Measurements from ENCODE around the gene ZBTB2.

ZBTB2 gene

GRCh38 chr6:151412909-151413308 is 21.6 kb upstream of the ZBTB2 start:
- Histone ChIP-seq H3K27me3 (no peaks in the 10 kb centered on the region), H3K9me3 (replicated peaks in 1 of 11) (peaks cover 4 to 18% (median 9%) of the 10 kb centered on the region in 11 experiments; a peak in 13 of 22 replicates), H3K9ac (no peak overlapping the region), H3K4me3 (no peak overlapping the region), H3K4me2 (peak overlapping the region in 5 of 11 experiments; percentile 29 to 57 (median 31); a peak in 8 of 22 replicates), H3K27ac (0 out of 22 replicates have a peak overlapping the region, but pooled peaks of 1 of the 11 experiments have one; percentile 8), H3K36me3 (peaks cover 81 to 100% (median 96%) of the 10 kb centered on the region in 11 experiments), H3K4me1 (peaks cover 0 to 18% (median 3%) of the 10 kb centered on the region in 10 experiments; a peak in 10 of 20 replicates), H4K20me1 (peaks cover 0 to 23% (median under 1%) of the 10 kb centered on the region in 11 experiments; a peak in 5 of 22 replicates)
- TF ChIP-seq Cebpa-rat (IDR thresholded peaks at IDR 0.05) = no peak

GRCh38 chr6:151409679-151410078 is 18.3 kb upstream of the ZBTB2 start:
- no peak overlapping the region for H3K27ac ChIP-seq
- no peak for TF ChIP-seq Cebpa-rat (IDR thresholded peaks at IDR 0.05)
- H3K9ac ChIP-seq = no peak overlapping the region
- H3K27me3 ChIP-seq = no peaks in the 10 kb centered on the region
- H3K4me1 ChIP-seq = peaks cover 0 to 18% (median 3%) of the 10 kb centered on the region in 10 experiments; a peak in 10 of 20 replicates
- no peak overlapping the region for H3K4me3 ChIP-seq
- H3K9me3 ChIP-seq (replicated peaks in 1 of 11) = peaks cover 3 to 16% (median 9%) of the 10 kb centered on the region in 11 experiments; a peak in 13 of 22 replicates
- H3K4me2 ChIP-seq = no peak overlapping the region
- peaks cover 80 to 99% (median 92%) of the 10 kb centered on the region in 11 experiments for H3K36me3 ChIP-seq
- peaks cover 7 to 55% (median 31%) of the 10 kb centered on the region in 11 experiments; a peak in 18 of 22 replicates for H4K20me1 ChIP-seq

- H3K9me3 ChIP-seq (replicated peaks in 1 of 11) = peaks cover 0 to 12% (median 9%) of the 10 kb centered on the region in 11 experiments; a peak in 13 of 22 replicates
- peaks cover 0 to 18% (median 3%) of the 10 kb centered on the region in 10 experiments; a peak in 10 of 20 replicates for H3K4me1 ChIP-seq
- no peak overlapping the region for H3K4me3 ChIP-seq
- H3K27ac ChIP-seq = no peak overlapping the region
- H3K4me2 ChIP-seq = no peak overlapping the region
- peaks cover 7 to 59% (median 35%) of the 10 kb centered on the region in 11 experiments; a peak in 19 of 22 replicates for H4K20me1 ChIP-seq
- no peak for TF ChIP-seq Cebpa-rat (IDR thresholded peaks at IDR 0.05)
- no peak overlapping the region for H3K9ac ChIP-seq
- H3K36me3 ChIP-seq = peaks cover 80 to 99% (median 92%) of the 10 kb centered on the region in 11 experiments
- H3K27me3 ChIP-seq = no peaks in the 10 kb centered on the region
These were observed 17.9 kb upstream of the ZBTB2 start for GRCh38 chr6:151409260-151409659.

- peaks cover 80 to 99% (median 92%) of the 10 kb centered on the region in 11 experiments for H3K36me3 ChIP-seq
- peaks cover 0 to 16% (median 3%) of the 10 kb centered on the region in 10 experiments; a peak in 10 of 20 replicates for H3K4me1 ChIP-seq
- H3K9ac ChIP-seq = no peak overlapping the region
- peaks cover 0 to 9% (median 7%) of the 10 kb centered on the region in 11 experiments; a peak in 12 of 22 replicates for H3K9me3 ChIP-seq (replicated peaks in 1 of 11)
- H4K20me1 ChIP-seq = peaks cover 7 to 63% (median 39%) of the 10 kb centered on the region in 11 experiments; a peak in 20 of 22 replicates
- H3K4me3 ChIP-seq = no peak overlapping the region
- H3K27ac ChIP-seq = no peak overlapping the region
- no peaks in the 10 kb centered on the region for H3K27me3 ChIP-seq
- H3K4me2 ChIP-seq = no peak overlapping the region
- TF ChIP-seq Cebpa-rat (IDR thresholded peaks at IDR 0.05) = no peak
These were observed 17.5 kb upstream of the ZBTB2 start for GRCh38 chr6:151408858-151409257.

GRCh38 chr6:151403919-151404308 is 12.6 kb upstream of the ZBTB2 start:
- no peaks in the 10 kb centered on the region for H3K27me3 ChIP-seq
- peaks cover 52 to 98% (median 88%) of the 10 kb centered on the region in 11 experiments for H4K20me1 ChIP-seq
- peaks cover 69 to 97% (median 85%) of the 10 kb centered on the region in 11 experiments for H3K36me3 ChIP-seq
- no peak overlapping the region for H3K4me3 ChIP-seq
- H3K9ac ChIP-seq = no peak overlapping the region
- peaks cover 0 to 31% (median 10%) of the 10 kb centered on the region in 10 experiments; a peak in 11 of 20 replicates for H3K4me1 ChIP-seq
- no peak overlapping the region for H3K27ac ChIP-seq
- H3K4me2 ChIP-seq = no peak overlapping the region
- no peak for TF ChIP-seq Cebpa-rat (IDR thresholded peaks at IDR 0.05)
- H3K9me3 ChIP-seq (replicated peaks in 1 of 11) = no peaks in the 10 kb centered on the region

GRCh38 chr6:151402228-151402627 is 10.9 kb upstream of the ZBTB2 start:
- H3K4me2 ChIP-seq = no peak overlapping the region

GRCh38 chr6:151400473-151400872 is 9.1 kb upstream of the ZBTB2 start:
- Histone ChIP-seq H3K4me1 (peaks cover 6 to 55% (median 19%) of the 10 kb centered on the region in 10 experiments; a peak in 15 of 20 replicates), H4K20me1 (peaks cover 82 to 100% (median 100%) of the 10 kb centered on the region in 11 experiments), H3K36me3 (peaks cover 58 to 94% (median 84%) of the 10 kb centered on the region in 11 experiments), H3K27me3 (no peaks in the 10 kb centered on the region), H3K27ac (peak overlapping the region in 2 of 11 experiments; percentile 6 to 16; a peak in 2 of 22 replicates), H3K9ac (no peak overlapping the region), H3K4me3 (no peak overlapping the region), H3K4me2 (peak overlapping the region in 6 of 11 experiments; percentile 10 to 55 (median 41); a peak in 7 of 22 replicates), H3K9me3 (replicated peaks in 1 of 11) (no peaks in the 10 kb centered on the region)
- TF ChIP-seq Cebpa-rat (IDR thresholded peaks at IDR 0.05) = no peak

More at GRCh38 chr6:151402228-151402627, 10.9 kb upstream of the ZBTB2 start:
- H3K27ac ChIP-seq = no peak overlapping the region
- TF ChIP-seq Cebpa-rat (IDR thresholded peaks at IDR 0.05) = no peak
- peaks cover 69 to 100% (median 99%) of the 10 kb centered on the region in 11 experiments for H4K20me1 ChIP-seq
- no peak overlapping the region for H3K4me3 ChIP-seq
- H3K4me1 ChIP-seq = peaks cover 0 to 37% (median 10%) of the 10 kb centered on the region in 10 experiments; a peak in 11 of 20 replicates
- H3K9me3 ChIP-seq (replicated peaks in 1 of 11) = no peaks in the 10 kb centered on the region
- H3K27me3 ChIP-seq = no peaks in the 10 kb centered on the region
- H3K36me3 ChIP-seq = peaks cover 69 to 97% (median 85%) of the 10 kb centered on the region in 11 experiments
- H3K9ac ChIP-seq = no peak overlapping the region

GRCh38 chr6:151399679-151400078 is 8.3 kb upstream of the ZBTB2 start:
- H3K27me3 ChIP-seq = no peaks in the 10 kb centered on the region
- peak overlapping the region in 3 of 11 experiments; percentile 18 to 52 (median 27); a peak in 5 of 22 replicates for H3K4me2 ChIP-seq
- peaks cover 51 to 94% (median 82%) of the 10 kb centered on the region in 11 experiments for H3K36me3 ChIP-seq
- H4K20me1 ChIP-seq = peaks cover 88 to 100% (median 100%) of the 10 kb centered on the region in 11 experiments
- peaks cover 6 to 63% (median 22%) of the 10 kb centered on the region in 10 experiments; a peak in 15 of 20 replicates for H3K4me1 ChIP-seq
- no peak overlapping the region for H3K9ac ChIP-seq
- H3K4me3 ChIP-seq = no peak overlapping the region
- TF ChIP-seq Cebpa-rat (IDR thresholded peaks at IDR 0.05) = no peak
- no peaks in the 10 kb centered on the region for H3K9me3 ChIP-seq (replicated peaks in 1 of 11)
- no peak overlapping the region for H3K27ac ChIP-seq

- TF ChIP-seq Cebpa-rat (IDR thresholded peaks at IDR 0.05) = no peak
- Histone ChIP-seq H3K36me3 (peaks cover 15 to 51% (median 38%) of the 10 kb centered on the region in 11 experiments; a peak in 18 of 22 replicates), H3K9ac (peak overlapping the region; percentile 4 to 100 (median 98); a peak in 14 of 22 replicates), H3K4me3 (peak overlapping the region in 7 of 10 experiments; percentile 95 to 99 (median 97); a peak in 8 of 20 replicates), H3K4me1 (peaks cover 36 to 62% (median 44%) of the 10 kb centered on the region in 10 experiments), H3K4me2 (peak overlapping the region; percentile 74 to 97 (median 90)), H3K27me3 (no peaks in the 10 kb centered on the region), H3K9me3 (replicated peaks in 1 of 11) (no peaks in the 10 kb centered on the region), H4K20me1 (peaks cover 66 to 83% (median 68%) of the 10 kb centered on the region in 11 experiments), H3K27ac (peak overlapping the region in 3 of 11 experiments; percentile 50 to 99 (median 99); a peak in 4 of 22 replicates)
These were observed 2.1 kb upstream of the ZBTB2 start for GRCh38 chr6:151393410-151393809.

All from BLaER1 treated with 17β-estradiol and CSF1 and Interleukin-3, amounts not matched to agents 10 nM and 100 nM (cell line).